B cell (primary cell): ENCODE results near the gene PTPRE. TPM values are rescaled to one million over a fixed set of nuclear protein-coding genes. Genes with fewer than 3 reads are reported as not detected.

Source experiments
- ATAC-seq: fragments of 200-7000 bp; cut with Tn5 transposase; one replicate; pipeline ENCODE4 v1.10.0; 2021; ENCODE audit warnings: low read depth, mild to moderate bottlenecking, moderate number of reproducible peaks, moderate library complexity
- CTCF ChIA-PET: fragments of 350-600 bp; sonication (Branson Sonifier 250); formaldehyde crosslinking; loops from one replicate; lab custom pipeline; 2021; ENCODE audit warnings: antibody characterized with exemption, inconsistent platforms; lab: Charles Lee
- POLR2A ChIA-PET: fragments of 350-600 bp; sonication (Branson Sonifier 250); formaldehyde crosslinking; loops from one replicate; lab custom pipeline; 2021; ENCODE audit warnings: antibody characterized with exemption; lab: Charles Lee
- DNase-seq: peaks from one replicate; pipeline ENCODE4 v3.0.0; 2013
- H2AFZ ChIP-seq: 2 replicates; pipeline ENCODE4 v1.6.1; 2012; ENCODE audit warnings: mild to moderate bottlenecking, low read depth, low read length; ENCODE audit not compliant: insufficient read depth, poor library complexity, severe bottlenecking
- H3K27ac ChIP-seq, 2 donors: 1 replicate in 1 of 2; 2 replicates in 1 of 2; pipeline ENCODE4 v1.5.1; 2012 to 2013; ENCODE audit warnings: low read length in 2 of 2, mild to moderate bottlenecking in 2 of 2, moderate library complexity in 1 of 2
- H3K27me3 ChIP-seq, 4 experiments: fragments of 200-600 bp in 1 of 4; sonication (generic) in 1 of 4; replicated peaks in 1 of 4; 1 replicate in 2 of 4; 2 replicates in 2 of 4; pipeline versions ENCODE4 v1.6.1 to v1.7.0; 2013 to 2016; ENCODE audit warnings: low read length in 3 of 4, mild to moderate bottlenecking in 2 of 4, mixed read lengths in 1 of 4, moderate library complexity in 1 of 4; ENCODE audit not compliant: insufficient read depth in 4 of 4, control insufficient read depth in 3 of 4; ENCODE audit errors: control extremely low read depth in 1 of 4
- H3K36me3 ChIP-seq, 2 experiments: replicated peaks in 1 of 2; 1 replicate in 1 of 2; 2 replicates in 1 of 2; pipeline versions ENCODE4 v1.6.1 to v1.7.1; 2013; ENCODE audit warnings: low read length in 1 of 2; ENCODE audit not compliant: insufficient read depth in 2 of 2, control insufficient read depth in 1 of 2; ENCODE audit errors: control extremely low read depth in 1 of 2, extremely low read depth in 1 of 2
- H3K4me1 ChIP-seq, 2 donors: fragments of 200-600 bp in 1 of 2; sonication (generic) in 1 of 2; 1 replicate in 1 of 2; 2 replicates in 1 of 2; pipeline versions ENCODE4 v1.5.1 to v1.6.1; 2013 to 2017; ENCODE audit warnings: low read length in 2 of 2; ENCODE audit not compliant: control insufficient read depth in 2 of 2, insufficient read depth in 2 of 2
- H3K4me2 ChIP-seq: replicated peaks from 2 replicates; pipeline ENCODE3; 2012; ENCODE audit warnings: mild to moderate bottlenecking, low read depth, low read length; ENCODE audit not compliant: poor library complexity, severe bottlenecking
- H3K4me3 ChIP-seq, 5 experiments: fragments of 200-600 bp in 1 of 5; sonication (generic) in 1 of 5; 1 replicate in 3 of 5; 2 replicates in 2 of 5; pipeline versions ENCODE4 v1.5.1 to v1.7.0; 2011 to 2016; ENCODE audit warnings: low read length in 4 of 5, mild to moderate bottlenecking in 4 of 5, low read depth in 2 of 5, control low read depth in 1 of 5, moderate library complexity in 1 of 5; ENCODE audit not compliant: insufficient read depth in 1 of 5; ENCODE audit errors: control extremely low read depth in 1 of 5, extremely low read depth in 1 of 5
- H3K79me2 ChIP-seq: fragments of 200-600 bp; sonication (generic); one replicate; pipeline ENCODE4 v1.6.0; 2016; ENCODE audit warnings: low read length; ENCODE audit not compliant: control insufficient read depth, insufficient read depth
- H3K9ac ChIP-seq: fragments of 200-600 bp; sonication (generic); 2 replicates; pipeline ENCODE4 v1.6.1; 2017; ENCODE audit warnings: mild to moderate bottlenecking, low read length, moderate library complexity
- H3K9me3 ChIP-seq, 3 donors: one replicate each; pipeline versions ENCODE4 v1.6.1 to v1.7.1; 2013; ENCODE audit warnings: low read length in 2 of 3; ENCODE audit not compliant: control insufficient read depth in 2 of 3, insufficient read depth in 1 of 3; ENCODE audit errors: control extremely low read depth in 1 of 3
- H4K20me1 ChIP-seq: 2 replicates; pipeline ENCODE4 v1.6.0; 2012; ENCODE audit warnings: mild to moderate bottlenecking, low read length; ENCODE audit not compliant: insufficient read depth, control insufficient read depth, poor library complexity, severe bottlenecking
- H3K27ac Mint-ChIP-seq: one replicate; pipeline ENCODE4 v1.8.0; 2021; ENCODE audit warnings: mixed read lengths
- H3K27me3 Mint-ChIP-seq: one replicate; pipeline ENCODE4 v1.8.0; 2021; ENCODE audit warnings: mixed read lengths
- H3K4me1 Mint-ChIP-seq: one replicate; pipeline ENCODE4 v1.8.0; 2021; ENCODE audit warnings: mixed read lengths
- H3K4me3 Mint-ChIP-seq: one replicate; pipeline ENCODE4 v1.8.0; 2021; ENCODE audit warnings: mixed read lengths
- H3K9me3 Mint-ChIP-seq: one replicate; pipeline ENCODE4 v1.8.0; 2022; ENCODE audit warnings: mixed read lengths; ENCODE audit not compliant: insufficient read depth
- CTCF ChIP-seq: fragments of 200-600 bp; IDR thresholded peaks from one replicate; pipeline ENCODE4 v1.8.0; 2022; ENCODE audit warnings: antibody characterized with exemption, mild to moderate bottlenecking
- EZH2 ChIP-seq: IDR thresholded peaks from 2 replicates; pipeline ENCODE4 v1.6.1; 2012; ENCODE audit warnings: borderline replicate concordance, low read depth, mild to moderate bottlenecking, moderate library complexity, low read length; ENCODE audit not compliant: insufficient read depth, poor library complexity, severe bottlenecking
- WGBS: methylation state at CpG from one replicate; pipeline ENCODE4 v1.1.5; 2013; ENCODE audit warnings: missing lambda C conversion rate; ENCODE audit not compliant: insufficient coverage; 5-methylcytosine and 5-hydroxymethylcytosine counted together
- intact Hi-C: fragments of 100-400 bp; cut with micrococcal nuclease; formaldehyde crosslinking; loops from one replicate; pipeline ENCODE4 v1.10.0; 2022
- polyA plus RNA-seq: library from polyadenylated mRNA; depleted of rRNA; stranded (reverse); fragments of >200 nt; gene quantifications from 2 replicates; pipeline ENCODE4 v1.2.3, GENCODE V29; 2012
- total RNA-seq, 2 donors: library from RNA; stranded (reverse); fragments of 120-200 nt in 1 of 2; gene quantifications; 1 replicate in 1 of 2; 2 replicates in 1 of 2; pipeline versions ENCODE4 v1.2.3 to v1.2.4, GENCODE V29; 2013 to 2022

PTPRE gene
- total and polyA plus RNA-seq, 2 donors (not counting 1 experiment from before 2014, with no cell fraction given), result 6.6 to 32.7 TPM

GRCh38 chr10:128101901-128102300 lies 195.0 kb downstream of the PTPRE start:
- Histone ChIP-seq H4K20me1 (no peaks in the 10 kb centered on the region), H3K9me3 (no peaks in the 10 kb centered on the region), H3K9ac (no peak overlapping the region), H3K4me1 (no peaks in the 10 kb centered on the region), H2AFZ (no peak overlapping the region), H3K79me2 (no peaks in the 10 kb centered on the region), H3K4me3 (no peak overlapping the region), H3K36me3 (peaks cover 0 to 4% of the 10 kb centered on the region in 2 experiments), H3K4me2 (no peak overlapping the region), H3K27ac (no peak overlapping the region), H3K27me3 (no peaks in the 10 kb centered on the region)
- ChIA-PET POLR2A (no interaction called here), CTCF (no interaction called here)
- Mint-ChIP-seq H3K9me3 (no peaks in the 10 kb centered on the region), H3K4me3 (no peak overlapping the region), H3K4me1 (no peaks in the 10 kb centered on the region), H3K27me3 (no peaks in the 10 kb centered on the region), H3K27ac (no peak overlapping the region)
- WGBS, result no CpG with 5 or more reads among the region's 1 CpG
- ATAC-seq (no peak), DNase-seq (no peak)
- intact Hi-C loops, result no loop called here
- no peak for TF ChIP-seq EZH2
- TF ChIP-seq CTCF, result no peak

- Histone ChIP-seq H3K27ac (no peak overlapping the region), H3K4me3 (no peak overlapping the region), H3K9ac (no peak overlapping the region), H3K4me2 (no peak overlapping the region), H2AFZ (no peak overlapping the region), H3K36me3 (no peaks in the 10 kb centered on the region), H3K9me3 (no peaks in the 10 kb centered on the region), H3K79me2 (no peaks in the 10 kb centered on the region), H4K20me1 (no peaks in the 10 kb centered on the region), H3K27me3 (no peaks in the 10 kb centered on the region), H3K4me1 (no peaks in the 10 kb centered on the region)
- no peak overlapping the region for H3K4me3 Mint-ChIP-seq
- H3K9me3 Mint-ChIP-seq, result no peaks in the 10 kb centered on the region
- ChIA-PET CTCF (interaction anchor here (0.6 kb wide), 1 partner anchor 22 kb away, joined by 3 read pairs; no protein-coding TSS in a partner anchor), POLR2A (no interaction called here)
- H3K4me1 Mint-ChIP-seq, result no peaks in the 10 kb centered on the region
- H3K27ac Mint-ChIP-seq, result no peak overlapping the region
- 90% methylated on average over 11 of the region's 19 CpGs for WGBS
- no peaks in the 10 kb centered on the region for H3K27me3 Mint-ChIP-seq
- no peak for ATAC-seq
- TF ChIP-seq EZH2 (no peak), CTCF (no peak)
- no peak for DNase-seq
- intact Hi-C loops, result no loop called here
These were observed 195.8 kb downstream of the PTPRE start for GRCh38 chr10:128102480-128103228.
